HepG2 (cell line): ENCODE data around the gene TPI1. TPM values are rescaled to one million over a fixed set of nuclear protein-coding genes. Genes with fewer than 3 reads are reported as not detected.

ENCODE experiments used
- CBX2 ChIP-seq, 2 experiments: fragments of 200-600 bp in 1 of 2; sonication (generic); formaldehyde crosslinking in 1 of 2; IDR thresholded peaks; 2 replicates each; pipeline versions ENCODE4 v1.7.0 to v1.8.1; 2018 to 2022; ENCODE audit warnings: low read depth in 2 of 2, low read length in 1 of 2, mild to moderate bottlenecking in 1 of 2, missing genetic modification reagents in 1 of 2
- EHMT2 ChIP-seq: fragments of 200-600 bp; sonication (generic); IDR thresholded peaks from 2 replicates; pipeline ENCODE4 v1.7.0; 2017; ENCODE audit warnings: antibody characterized with exemption, low read depth, low read length, borderline replicate concordance
- FIP1L1 ChIP-seq: fragments of 200-400 bp; formaldehyde crosslinking; IDR thresholded peaks from 2 replicates; pipeline ENCODE4 v1.6.1; 2018; ENCODE audit warnings: low read depth, mild to moderate bottlenecking, low read length, moderate library complexity, borderline replicate concordance; ENCODE audit not compliant: insufficient read depth
- MXD3 ChIP-seq: IDR thresholded peaks from 2 replicates; pipeline ENCODE4 v1.6.1; 2016; ENCODE audit warnings: mild to moderate bottlenecking, missing biosample characterization, missing genetic modification reagents
- NFIB ChIP-seq: sonication (generic); formaldehyde crosslinking; IDR thresholded peaks from 2 replicates; pipeline ENCODE4 v1.9.0; 2021; ENCODE audit warnings: missing genetic modification reagents, mild to moderate bottlenecking, borderline replicate concordance
- NFIC ChIP-seq: IDR thresholded peaks from 2 replicates; pipeline ENCODE4 v1.6.1; 2012; ENCODE audit warnings: mild to moderate bottlenecking, low read length, inconsistent platforms
- PHB2 ChIP-seq: fragments of 450-650 bp; IDR thresholded peaks from 2 replicates; pipeline ENCODE4 v1.6.1; 2018; ENCODE audit not compliant: partially characterized antibody
- POLR2G ChIP-seq: fragments of 200-400 bp; formaldehyde crosslinking; IDR thresholded peaks from 2 replicates; pipeline ENCODE4 v1.6.1; 2018; ENCODE audit warnings: mild to moderate bottlenecking, low read depth, low read length, moderate library complexity
- PRDM15 ChIP-seq: sonication (generic); formaldehyde crosslinking; IDR thresholded peaks from 2 replicates; pipeline ENCODE4 v1.4.0; 2020; ENCODE audit warnings: missing genetic modification reagents
- RARA ChIP-seq: IDR thresholded peaks from 2 replicates; pipeline ENCODE4 v1.6.1; 2016; ENCODE audit warnings: missing genetic modification reagents, missing compliant biosample characterization
- SIN3A ChIP-seq: IDR thresholded peaks from 2 replicates; pipeline ENCODE4 v1.6.1; 2011; ENCODE audit warnings: low read depth, mild to moderate bottlenecking, control low read depth, low read length, borderline replicate concordance
- TCF7 ChIP-seq: sonication (generic); IDR thresholded peaks from 2 replicates; pipeline ENCODE4 v1.6.1; 2016; ENCODE audit warnings: antibody characterized with exemption, low read depth
- ZFP82 ChIP-seq: sonication (generic); formaldehyde crosslinking; IDR thresholded peaks from 2 replicates; pipeline ENCODE4 v1.5.1; 2020; ENCODE audit warnings: mild to moderate bottlenecking, missing genetic modification reagents, borderline replicate concordance
- ZFP91 ChIP-seq: sonication (generic); formaldehyde crosslinking; IDR thresholded peaks from 2 replicates; pipeline ENCODE4 v1.9.0; 2022; ENCODE audit warnings: missing genetic modification reagents, mild to moderate bottlenecking, borderline replicate concordance
- ZNF414 ChIP-seq: sonication (generic); formaldehyde crosslinking; IDR thresholded peaks from 2 replicates; pipeline ENCODE4 v1.5.0; 2020; ENCODE audit warnings: missing genetic modification reagents
- ZNF607 ChIP-seq: sonication (generic); formaldehyde crosslinking; IDR thresholded peaks from 2 replicates; pipeline ENCODE4 v1.5.1; 2020; ENCODE audit warnings: missing genetic modification reagents, mild to moderate bottlenecking, borderline replicate concordance
- ZNF691 ChIP-seq: sonication (generic); formaldehyde crosslinking; IDR thresholded peaks from 2 replicates; pipeline ENCODE4 v1.4.0; 2020; ENCODE audit warnings: missing genetic modification reagents, low read depth, mild to moderate bottlenecking, borderline replicate concordance
- ZNF749 ChIP-seq: sonication (generic); formaldehyde crosslinking; IDR thresholded peaks from 2 replicates; pipeline ENCODE4 v1.8.0; 2022; ENCODE audit warnings: mild to moderate bottlenecking, missing genetic modification reagents, moderate library complexity, borderline replicate concordance
- polyA plus RNA-seq, 8 experiments: library from polyadenylated mRNA; depleted of rRNA in 3 of 8; stranded (reverse) in 7 of 8; unstranded in 1 of 8; fragments of >200 nt; fragmentation: Illumina TruSeq in 4 of 8; extraction: Trizol in 4 of 8; gene quantifications; 2 replicates each; pipeline versions ENCODE4 v1.2.1 to v1.2.3, GENCODE V29; 2011 to 2016; ENCODE audit warnings: low read depth in 4 of 8, missing spikeins in 1 of 8, mixed read lengths in 1 of 8; ENCODE audit not compliant: insufficient read depth in 1 of 8
- total RNA-seq, 5 experiments: library from RNA; depleted of rRNA; stranded (reverse); fragments of >200 nt; fragmentation: Illumina TruSeq; extraction: Trizol; gene quantifications; 2 replicates each; pipeline ENCODE4 v1.2.3, GENCODE V29; 2016; ENCODE audit warnings: low read depth in 1 of 5
- TF ChIP-seq, protein P1 (sequence below): IDR thresholded peaks from 2 replicates; pipeline ENCODE4 v1.6.1; 2016; ENCODE audit warnings: missing compliant biosample characterization, missing genetic modification reagents, borderline replicate concordance

TPI1 gene
- total and polyA plus RNA-seq, 2 of the 13 experiments (the other 11 are each of a cell fraction or from before 2014, with no cell fraction given) = 945 to 2,535 TPM

DNA sequence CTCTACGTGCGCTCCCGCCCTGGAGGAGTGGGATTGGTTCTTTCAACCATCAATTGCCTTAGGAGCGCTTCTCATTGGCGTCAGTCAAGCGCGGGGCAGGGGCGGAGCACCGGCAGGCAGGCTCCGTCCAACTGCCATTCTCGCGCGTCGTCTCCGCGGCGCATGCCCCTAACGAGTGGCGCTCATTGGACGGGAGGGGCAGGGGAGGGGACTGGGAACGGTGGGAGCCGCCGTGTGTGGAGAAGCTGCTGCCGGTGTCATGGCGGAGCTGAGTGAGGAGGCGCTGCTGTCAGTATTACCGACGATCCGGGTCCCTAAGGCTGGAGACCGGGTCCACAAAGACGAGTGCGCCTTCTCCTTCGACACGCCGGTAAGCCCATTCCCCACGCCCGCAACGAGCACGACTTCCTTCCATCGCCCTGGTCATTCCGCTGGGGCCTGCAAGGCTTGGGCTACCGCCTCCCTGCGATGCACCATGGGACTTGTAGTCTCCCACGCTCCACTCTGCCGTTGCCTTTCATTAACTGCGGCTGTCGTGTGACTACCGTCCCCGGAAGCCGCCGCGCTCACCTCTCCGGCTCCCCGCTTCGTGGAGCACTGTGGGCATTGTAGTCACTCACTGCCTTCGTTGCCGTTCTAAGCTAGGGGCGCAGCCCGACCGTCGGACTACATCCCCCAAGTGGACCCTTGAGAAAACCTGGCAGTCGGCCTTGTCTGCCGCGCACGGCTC is 15.2 kb upstream of the TPI1 start, which contains the start of gene USP5 (continued):
- TF ChIP-seq, protein P1, sequence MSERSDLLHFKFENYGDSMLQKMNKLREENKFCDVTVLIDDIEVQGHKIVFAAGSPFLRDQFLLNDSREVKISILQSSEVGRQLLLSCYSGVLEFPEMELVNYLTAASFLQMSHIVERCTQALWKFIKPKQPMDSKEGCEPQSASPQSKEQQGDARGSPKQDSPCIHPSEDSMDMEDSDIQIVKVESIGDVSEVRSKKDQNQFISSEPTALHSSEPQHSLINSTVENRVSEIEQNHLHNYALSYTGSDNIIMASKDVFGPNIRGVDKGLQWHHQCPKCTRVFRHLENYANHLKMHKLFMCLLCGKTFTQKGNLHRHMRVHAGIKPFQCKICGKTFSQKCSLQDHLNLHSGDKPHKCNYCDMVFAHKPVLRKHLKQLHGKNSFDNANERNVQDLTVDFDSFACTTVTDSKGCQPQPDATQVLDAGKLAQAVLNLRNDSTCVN (CRISPR knock-in tag) = no peak
- TF ChIP-seq TCF7 = no peak
- peak; percentile 29; the same call in 1 of the 2 replicates for TF ChIP-seq POLR2G
- TF ChIP-seq NFIB = no peak
- no peak for TF ChIP-seq CBX2 (IDR thresholded peaks at IDR 0.05; ENCODE audit: low read depth, low read length)
- TF ChIP-seq CBX2 (CRISPR knock-in tag; IDR thresholded peaks at IDR 0.05; ENCODE audit: low read depth) = no peak
- TF ChIP-seq EHMT2 = no peak
- 0 out of 2 replicates have a peak, but pooled peaks have one; percentile 74 for TF ChIP-seq ZFP82
- peak; percentile 32; the same call in 1 of the 2 replicates for TF ChIP-seq ZNF414 (CRISPR knock-in tag)
- no peak for TF ChIP-seq ZNF749 (CRISPR knock-in tag)
- TF ChIP-seq RARA (CRISPR knock-in tag) = no peak
- peak; percentile 81 for TF ChIP-seq PRDM15
- no peak for TF ChIP-seq FIP1L1
- no peak; the same call in 1 of the 2 replicates for TF ChIP-seq NFIC
- no peak for TF ChIP-seq PHB2
- TF ChIP-seq SIN3A = peak; percentile 36; the same call in 1 of the 2 replicates
- TF ChIP-seq ZNF607 = peak; percentile 65; the same call in 1 of the 2 replicates
- TF ChIP-seq ZNF691 = no peak
- TF ChIP-seq MXD3 = no peak; the same call in none of the 2 replicates
- TF ChIP-seq ZFP91 (CRISPR knock-in tag) = peak; percentile 73; the same call in 1 of the 2 replicates
